ENCODE data around the gene MAP2K3.

The MAP2K3 gene

DNA sequence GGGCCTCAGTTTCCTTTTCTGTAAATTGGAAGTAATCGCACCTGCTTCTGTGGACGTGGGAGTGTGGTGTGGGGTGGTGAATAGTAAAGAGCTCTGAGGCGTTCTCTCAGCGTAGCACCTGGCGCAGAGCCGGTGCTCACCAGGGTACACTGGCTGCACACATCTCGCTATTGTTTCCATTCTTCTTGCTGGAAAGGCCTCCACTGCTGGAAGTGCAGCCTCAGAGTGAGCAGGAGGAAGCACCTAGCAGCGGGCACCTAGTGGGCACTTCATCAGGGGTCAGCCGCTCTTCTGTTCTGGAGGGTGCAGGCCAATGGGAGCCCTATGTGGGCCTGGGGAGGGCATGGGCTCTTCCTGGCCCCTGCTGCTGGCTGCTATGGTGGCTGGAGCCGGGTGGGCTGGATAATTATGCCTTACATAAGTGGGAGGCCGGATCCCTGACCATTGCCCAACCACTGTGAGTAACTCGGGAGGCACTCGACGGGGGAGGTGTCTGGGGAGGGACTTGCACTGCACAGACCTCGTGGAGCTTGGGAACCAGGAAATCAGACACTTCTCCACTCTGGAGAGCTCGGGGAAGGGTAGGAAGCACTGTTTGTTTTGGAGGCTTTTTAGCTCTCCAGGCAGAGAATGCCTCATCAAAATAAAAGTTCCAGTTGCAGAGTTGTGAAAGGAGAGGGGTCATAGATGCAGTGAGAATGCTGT, 1.7 kb downstream of the MAP2K3 start:
- no peaks in the 10 kb centered on the region for H3K9me2 ChIP-seq (ENCODE audit: low read depth, low read length)
- H4K20me1 ChIP-seq (ENCODE audit: insufficient read depth, low read length) = no peaks in the 10 kb centered on the region
- peaks cover 58% of the 10 kb centered on the region for H3K4me1 ChIP-seq (ENCODE audit: insufficient read depth, low read length, severe bottlenecking)
- H3K36me3 ChIP-seq (ENCODE audit: insufficient read depth, low read length) = no peaks in the 10 kb centered on the region; the same call in 1 of the 2 replicates
- 0 out of 2 replicates have a peak, but pooled peaks cover 4% of the 10 kb centered on the region for H3F3A ChIP-seq (ENCODE audit: insufficient read depth, low read length)
- peak overlapping the region; percentile 95 for H3K4me2 ChIP-seq (ENCODE audit: low read length)
- H3K79me2 ChIP-seq (ENCODE audit: insufficient read depth, low read length) = peaks cover 25% of the 10 kb centered on the region
- peak overlapping the region; percentile 86 for H3K9ac ChIP-seq (ENCODE audit: low read length)
- peak overlapping the region; percentile 93 for H3K4me3 ChIP-seq (ENCODE audit: low read depth, low read length, poor library complexity, severe bottlenecking)
- TF ChIP-seq EZH2 (IDR thresholded peaks at IDR 0.05; ENCODE audit: borderline replicate concordance, low read length) = no peak
- TF ChIP-seq, protein P1, sequence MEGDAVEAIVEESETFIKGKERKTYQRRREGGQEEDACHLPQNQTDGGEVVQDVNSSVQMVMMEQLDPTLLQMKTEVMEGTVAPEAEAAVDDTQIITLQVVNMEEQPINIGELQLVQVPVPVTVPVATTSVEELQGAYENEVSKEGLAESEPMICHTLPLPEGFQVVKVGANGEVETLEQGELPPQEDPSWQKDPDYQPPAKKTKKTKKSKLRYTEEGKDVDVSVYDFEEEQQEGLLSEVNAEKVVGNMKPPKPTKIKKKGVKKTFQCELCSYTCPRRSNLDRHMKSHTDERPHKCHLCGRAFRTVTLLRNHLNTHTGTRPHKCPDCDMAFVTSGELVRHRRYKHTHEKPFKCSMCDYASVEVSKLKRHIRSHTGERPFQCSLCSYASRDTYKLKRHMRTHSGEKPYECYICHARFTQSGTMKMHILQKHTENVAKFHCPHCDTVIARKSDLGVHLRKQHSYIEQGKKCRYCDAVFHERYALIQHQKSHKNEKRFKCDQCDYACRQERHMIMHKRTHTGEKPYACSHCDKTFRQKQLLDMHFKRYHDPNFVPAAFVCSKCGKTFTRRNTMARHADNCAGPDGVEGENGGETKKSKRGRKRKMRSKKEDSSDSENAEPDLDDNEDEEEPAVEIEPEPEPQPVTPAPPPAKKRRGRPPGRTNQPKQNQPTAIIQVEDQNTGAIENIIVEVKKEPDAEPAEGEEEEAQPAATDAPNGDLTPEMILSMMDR (IDR thresholded peaks at IDR 0.05; ENCODE audit: low read length) = no peak
- peak overlapping the region; percentile 97 for H3K27ac ChIP-seq (ENCODE audit: low read depth, low read length, poor library complexity, severe bottlenecking)
- no peaks in the 10 kb centered on the region for H3K9me3 ChIP-seq (ENCODE audit: low read length)
- no peaks in the 10 kb centered on the region for H3K27me3 ChIP-seq (ENCODE audit: insufficient read depth, low read length)
- no peak overlapping the region for H2AFZ ChIP-seq (ENCODE audit: low read length)

DNA sequence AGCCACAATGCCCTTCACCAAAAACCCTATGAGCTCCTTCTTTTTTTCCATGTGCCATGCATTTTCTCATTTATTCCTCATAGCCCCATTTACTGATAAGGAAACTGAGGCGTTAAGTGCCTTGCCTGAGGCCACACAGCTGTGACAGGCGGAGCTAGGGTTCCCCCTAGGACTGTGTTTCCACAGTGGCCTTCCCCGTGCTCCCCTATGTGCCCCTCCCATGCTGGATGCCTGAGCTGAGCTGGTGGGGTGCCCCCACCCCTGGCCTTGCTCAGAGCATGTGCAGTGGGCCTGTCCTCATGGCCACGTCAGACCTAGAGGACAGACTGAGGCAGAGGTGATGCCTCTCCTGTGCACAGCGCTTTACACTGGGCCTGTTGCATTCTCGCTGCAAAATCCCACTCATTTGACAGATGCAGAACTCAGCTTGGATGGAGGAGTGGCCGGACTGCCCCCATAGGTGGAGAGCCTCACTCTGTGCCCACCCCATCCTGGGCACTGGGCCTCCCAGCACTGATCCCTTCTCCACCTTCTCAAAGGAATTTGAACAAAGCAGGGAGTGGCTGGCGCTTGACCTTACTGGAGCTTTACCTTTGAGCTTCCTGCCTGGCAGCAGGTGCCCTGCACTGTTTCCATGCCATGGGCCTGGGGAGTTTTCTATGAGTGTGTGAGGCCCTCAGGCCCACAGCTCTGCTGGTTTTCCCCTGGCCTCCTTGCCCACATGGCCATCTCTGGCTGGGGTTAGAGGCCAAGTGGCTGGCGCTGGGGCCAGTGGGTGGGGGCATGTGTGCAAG, 2.6 kb downstream of the MAP2K3 start:
- H3K4me3 ChIP-seq (ENCODE audit: low read depth, low read length, poor library complexity, severe bottlenecking) = peak overlapping the region; percentile 93
- no peak overlapping the region for H2AFZ ChIP-seq (ENCODE audit: low read length)
- no peaks in the 10 kb centered on the region for H4K20me1 ChIP-seq (ENCODE audit: insufficient read depth, low read length)
- H3K4me2 ChIP-seq (ENCODE audit: low read length) = peak overlapping the region; percentile 95
- no peaks in the 10 kb centered on the region for H3K27me3 ChIP-seq (ENCODE audit: insufficient read depth, low read length)
- no peaks in the 10 kb centered on the region for H3K9me2 ChIP-seq (ENCODE audit: low read depth, low read length)
- H3K4me1 ChIP-seq (ENCODE audit: insufficient read depth, low read length, severe bottlenecking) = peaks cover 65% of the 10 kb centered on the region
- peak overlapping the region; percentile 86 for H3K9ac ChIP-seq (ENCODE audit: low read length)
- H3K27ac ChIP-seq (ENCODE audit: low read depth, low read length, poor library complexity, severe bottlenecking) = peak overlapping the region; percentile 97
- H3F3A ChIP-seq (ENCODE audit: insufficient read depth, low read length) = 0 out of 2 replicates have a peak, but pooled peaks cover 4% of the 10 kb centered on the region
- H3K36me3 ChIP-seq (ENCODE audit: insufficient read depth, low read length) = no peaks in the 10 kb centered on the region; the same call in 1 of the 2 replicates
- TF ChIP-seq, protein P1 (IDR thresholded peaks at IDR 0.05; ENCODE audit: low read length) = no peak
- no peak for TF ChIP-seq EZH2 (IDR thresholded peaks at IDR 0.05; ENCODE audit: borderline replicate concordance, low read length)
- H3K9me3 ChIP-seq (ENCODE audit: low read length) = no peaks in the 10 kb centered on the region
- H3K79me2 ChIP-seq (ENCODE audit: insufficient read depth, low read length) = peaks cover 25% of the 10 kb centered on the region

DNA sequence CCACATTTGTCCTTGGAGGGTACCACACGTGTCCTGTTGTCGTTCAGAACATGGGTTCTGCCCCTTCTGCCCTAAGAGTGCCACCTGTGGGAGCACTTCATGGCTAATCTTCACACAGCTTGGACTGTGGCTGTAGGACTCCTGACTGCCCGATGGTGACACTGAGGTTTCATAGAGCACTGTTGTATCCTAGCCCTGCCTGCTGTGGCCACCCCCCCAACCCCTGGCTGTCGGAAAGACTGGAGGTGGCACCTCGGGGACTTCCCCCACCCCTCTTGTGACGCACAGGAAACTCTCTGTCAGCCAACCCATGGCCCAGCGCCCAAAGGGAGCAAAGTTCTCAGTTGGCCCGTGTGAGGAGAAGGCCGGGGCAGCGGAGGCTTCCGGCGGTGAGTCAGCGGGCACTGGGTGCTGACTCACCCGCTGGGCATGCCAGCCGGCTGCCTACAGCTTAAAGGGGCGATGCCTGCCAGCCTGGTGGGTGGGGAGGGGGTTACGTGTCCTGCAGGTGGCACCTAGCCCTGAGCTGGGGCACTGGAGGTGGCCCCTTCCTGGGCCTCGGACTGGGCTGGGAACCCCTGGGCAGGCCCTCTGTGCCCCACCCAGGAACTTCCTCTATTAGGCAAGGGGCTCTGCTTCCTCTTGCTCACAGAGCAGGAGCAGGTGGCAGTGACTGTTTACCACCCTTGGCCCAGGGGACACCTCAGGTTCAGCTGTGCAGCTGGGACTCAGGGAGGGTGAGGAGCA, 3.4 kb downstream of the MAP2K3 start:
- H3K79me2 ChIP-seq (ENCODE audit: insufficient read depth, low read length) = peaks cover 25% of the 10 kb centered on the region
- TF ChIP-seq, protein P1 (IDR thresholded peaks at IDR 0.05; ENCODE audit: low read length) = no peak
- H3K27ac ChIP-seq (ENCODE audit: low read depth, low read length, poor library complexity, severe bottlenecking) = peak overlapping the region; percentile 97
- H3K27me3 ChIP-seq (ENCODE audit: insufficient read depth, low read length) = no peaks in the 10 kb centered on the region
- no peaks in the 10 kb centered on the region for H4K20me1 ChIP-seq (ENCODE audit: insufficient read depth, low read length)
- H3K9me2 ChIP-seq (ENCODE audit: low read depth, low read length) = no peaks in the 10 kb centered on the region
- H3K36me3 ChIP-seq (ENCODE audit: insufficient read depth, low read length) = no peaks in the 10 kb centered on the region; the same call in 1 of the 2 replicates
- H3K4me2 ChIP-seq (ENCODE audit: low read length) = peak overlapping the region; percentile 95
- H3F3A ChIP-seq (ENCODE audit: insufficient read depth, low read length) = 0 out of 2 replicates have a peak, but pooled peaks cover 4% of the 10 kb centered on the region
- H3K9me3 ChIP-seq (ENCODE audit: low read length) = no peaks in the 10 kb centered on the region
- H3K9ac ChIP-seq (ENCODE audit: low read length) = peak overlapping the region; percentile 86
- H3K4me3 ChIP-seq (ENCODE audit: low read depth, low read length, poor library complexity, severe bottlenecking) = peak overlapping the region; percentile 93
- H2AFZ ChIP-seq (ENCODE audit: low read length) = no peak overlapping the region
- peaks cover 65% of the 10 kb centered on the region for H3K4me1 ChIP-seq (ENCODE audit: insufficient read depth, low read length, severe bottlenecking)

Data from OCI-LY1 (cell line).